ENCODE results near the gene PCDHGA12. TPM values are rescaled to one million over a fixed set of nuclear protein-coding genes. Genes with fewer than 3 reads are reported as not detected.
"Not testable (repeated sequence)": the region's sequence is repeated elsewhere in the genome, so short reads cannot be mapped to it uniquely, and the experiment has no call there.

PCDHGA12 gene
- total and polyA plus RNA-seq, 2 donors: 0.71 to 0.80 TPM

DNA sequence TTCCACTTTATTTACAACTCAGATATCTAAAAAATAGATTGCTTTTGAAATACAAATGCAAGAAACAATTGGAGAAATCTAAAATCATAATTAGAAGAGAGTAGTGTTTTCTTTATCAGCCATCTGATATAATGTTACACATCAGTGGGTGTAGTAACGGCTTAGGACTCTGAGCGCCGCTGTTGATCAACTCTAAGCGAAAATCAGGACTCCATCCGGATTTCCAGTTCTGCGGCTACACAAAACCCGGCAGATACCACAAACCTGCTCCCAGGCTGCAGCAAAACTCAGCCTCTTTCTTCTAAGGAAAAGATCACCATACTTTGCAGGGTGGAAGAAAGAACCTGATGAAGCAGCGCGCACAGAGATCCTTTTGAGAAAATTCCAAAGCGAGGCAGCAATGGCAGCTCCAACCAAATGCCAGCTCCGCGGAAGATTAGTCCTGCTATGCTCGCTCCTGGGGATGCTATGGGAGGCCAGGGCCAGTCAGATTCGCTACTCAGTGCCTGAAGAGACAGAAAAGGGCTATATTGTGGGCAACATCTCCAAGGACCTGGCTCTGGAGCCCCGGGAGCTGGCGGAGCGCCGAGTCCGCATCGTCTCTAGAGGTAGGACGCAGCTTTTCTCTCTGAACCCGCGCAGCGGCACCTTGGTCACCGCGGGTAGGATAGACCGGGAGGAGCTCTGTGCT, 27.6 kb upstream of the PCDHGA12 start, which contains the start of gene PCDHGA9:
Gene PCDHGA9 (plus strand): TSS at position 226 of the 691 bp plus-strand sequence. CDS start 175 bp downstream, at position 401.
- peaks cover 3 to 68% of the 10 kb centered on the region in 2 donors for H3K27me3 ChIP-seq (ENCODE audit: control insufficient read depth in 2 of 2, insufficient read depth in 1 of 2, low read length in 1 of 2)
- H3K4me1 ChIP-seq (ENCODE audit: control insufficient read depth in 2 of 2, insufficient read depth in 2 of 2, low read length in 2 of 2): no peaks in the 10 kb centered on the region
- no peak within 1 kb of the TSS for H3K4me3 ChIP-seq (ENCODE audit: low read length in 2 of 2)
- WGBS: 23% methylated on average over 27 of the region's 27 CpGs
- H3K27ac ChIP-seq (ENCODE audit: low read depth in 1 of 2, low read length in 1 of 2): no peak within 1 kb of the TSS
- H3K9me3 ChIP-seq (ENCODE audit: control insufficient read depth in 2 of 2, insufficient read depth in 1 of 2, low read length in 1 of 2): peaks cover 4 to 27% of the 10 kb centered on the region in 2 donors
- DNase-seq (ENCODE audit: low read depth in 6 of 9, low spot score in 9 of 9): peak in 1 of 9 donors; percentile 27
- no peaks in the 10 kb centered on the region for H3K36me3 ChIP-seq (ENCODE audit: control insufficient read depth in 2 of 2, insufficient read depth in 2 of 2, low read length in 1 of 2)

DNA sequence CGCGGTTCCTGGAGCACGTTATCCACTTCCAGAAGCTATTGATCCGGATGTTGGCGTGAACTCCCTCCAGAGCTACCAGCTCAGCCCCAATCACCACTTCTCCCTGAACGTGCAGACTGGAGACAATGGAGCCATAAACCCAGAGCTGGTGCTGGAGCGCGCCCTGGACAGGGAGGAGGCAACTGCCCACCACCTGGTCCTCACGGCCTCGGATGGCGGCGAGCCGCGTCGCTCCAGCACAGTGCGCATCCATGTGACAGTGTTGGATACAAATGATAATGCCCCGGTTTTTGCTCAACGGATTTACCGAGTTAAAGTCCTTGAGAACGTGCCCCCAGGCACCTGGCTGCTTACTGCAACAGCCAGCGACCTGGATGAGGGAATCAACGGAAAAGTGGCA, 26.9 kb upstream of the PCDHGA12 start:
- no peaks in the 10 kb centered on the region for H3K36me3 ChIP-seq (ENCODE audit: control insufficient read depth in 2 of 2, insufficient read depth in 2 of 2, low read length in 1 of 2)
- H3K27me3 ChIP-seq (ENCODE audit: control insufficient read depth in 2 of 2, insufficient read depth in 1 of 2, low read length in 1 of 2): peaks cover 5 to 70% of the 10 kb centered on the region in 2 donors
- 37% methylated on average over 22 of the region's 22 CpGs for WGBS
- H3K9me3 ChIP-seq (ENCODE audit: control insufficient read depth in 2 of 2, insufficient read depth in 1 of 2, low read length in 1 of 2): peaks cover 7 to 34% of the 10 kb centered on the region in 2 donors
- no peak for DNase-seq (ENCODE audit: low read depth in 6 of 9, low spot score in 9 of 9)
- no peak overlapping the region for H3K27ac ChIP-seq (ENCODE audit: low read depth in 1 of 2, low read length in 1 of 2)
- H3K4me3 ChIP-seq (ENCODE audit: low read length in 2 of 2): no peak overlapping the region
- H3K4me1 ChIP-seq (ENCODE audit: control insufficient read depth in 2 of 2, insufficient read depth in 2 of 2, low read length in 2 of 2): no peaks in the 10 kb centered on the region

DNA sequence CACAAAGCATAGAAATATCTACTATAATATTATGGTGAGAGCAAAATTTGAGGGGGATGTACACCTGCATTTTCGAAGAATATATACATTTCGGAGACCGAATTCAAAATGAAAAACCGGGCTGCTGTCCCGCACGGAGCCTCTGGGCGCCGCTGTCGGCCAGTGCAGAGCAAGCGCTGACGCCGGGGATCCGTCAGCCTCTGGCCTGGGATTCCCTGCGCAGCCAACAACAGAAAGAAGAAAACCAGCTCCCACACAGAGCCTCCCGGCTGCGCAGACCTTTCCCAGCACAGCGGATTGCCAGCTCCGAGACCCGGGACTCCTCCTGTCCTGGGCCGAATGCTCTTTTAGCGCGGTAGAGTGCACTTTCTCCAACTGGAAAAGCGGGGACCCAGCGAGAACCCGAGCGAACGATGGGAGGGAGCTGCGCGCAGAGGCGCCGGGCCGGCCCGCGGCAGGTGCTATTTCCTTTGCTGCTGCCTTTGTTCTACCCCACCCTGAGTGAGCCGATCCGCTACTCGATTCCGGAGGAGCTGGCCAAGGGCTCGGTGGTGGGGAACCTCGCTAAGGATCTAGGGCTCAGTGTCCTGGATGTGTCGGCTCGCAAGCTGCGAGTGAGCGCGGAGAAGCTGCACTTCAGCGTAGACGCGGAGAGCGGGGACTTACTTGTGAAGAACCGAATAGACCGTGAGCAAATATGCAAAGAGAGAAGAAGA, 22.4 kb upstream of the PCDHGA12 start, which contains the start of gene PCDHGB6:
Gene PCDHGB6 (plus strand): TSS at position 232 of the 716 bp plus-strand sequence. CDS start 182 bp downstream, at position 414.
- Histone ChIP-seq H3K9me3 (ENCODE audit: control insufficient read depth in 2 of 2, insufficient read depth in 1 of 2, low read length in 1 of 2) (peaks cover 13 to 32% of the 10 kb centered on the region in 2 donors), H3K27me3 (ENCODE audit: control insufficient read depth in 2 of 2, insufficient read depth in 1 of 2, low read length in 1 of 2) (peaks cover 19 to 79% of the 10 kb centered on the region in 2 donors), H3K4me3 (ENCODE audit: low read length in 2 of 2) (peak within 1 kb of the TSS in 1 of 2 donors; percentile 25)
- not testable (repeated sequence) for H3K27ac ChIP-seq (ENCODE audit: low read depth in 1 of 2, low read length in 1 of 2); H3K4me1 ChIP-seq (ENCODE audit: control insufficient read depth in 2 of 2, insufficient read depth in 2 of 2, low read length in 2 of 2); H3K36me3 ChIP-seq (ENCODE audit: control insufficient read depth in 2 of 2, insufficient read depth in 2 of 2, low read length in 1 of 2)
- peak in 1 of 9 donors; percentile 46 for DNase-seq (ENCODE audit: low read depth in 6 of 9, low spot score in 9 of 9)
- 17% methylated on average over 51 of the region's 51 CpGs for WGBS

DNA sequence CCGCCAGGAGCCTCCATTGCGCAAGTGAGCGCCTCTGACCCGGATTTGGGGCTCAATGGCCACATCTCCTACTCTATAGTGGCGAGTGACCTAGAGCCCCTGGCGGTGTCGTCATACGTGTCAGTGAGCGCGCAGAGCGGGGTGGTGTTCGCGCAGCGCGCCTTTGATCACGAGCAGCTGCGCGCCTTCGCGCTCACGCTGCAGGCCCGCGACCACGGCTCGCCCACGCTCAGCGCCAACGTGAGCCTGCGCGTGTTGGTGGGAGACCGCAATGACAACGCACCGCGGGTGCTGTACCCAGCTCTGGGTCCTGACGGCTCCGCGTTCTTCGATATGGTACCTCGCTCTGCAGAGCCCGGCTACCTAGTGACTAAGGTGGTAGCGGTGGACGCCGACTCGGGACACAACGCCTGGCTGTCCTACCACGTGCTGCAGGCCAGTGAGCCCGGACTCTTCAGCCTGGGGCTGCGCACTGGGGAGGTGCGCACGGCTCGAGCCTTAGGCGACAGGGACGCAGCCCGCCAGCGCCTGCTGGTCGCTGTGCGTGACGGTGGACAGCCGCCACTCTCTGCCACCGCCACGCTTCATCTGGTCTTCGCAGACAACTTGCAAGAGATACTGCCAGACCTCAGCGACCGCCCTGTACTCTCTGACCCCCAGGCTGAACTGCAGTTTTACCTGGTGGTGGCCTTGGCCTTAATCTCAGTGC, 20.6 kb upstream of the PCDHGA12 start:
- Histone ChIP-seq H3K4me1 (ENCODE audit: control insufficient read depth in 2 of 2, insufficient read depth in 2 of 2, low read length in 2 of 2) (peaks cover 0 to 4% of the 10 kb centered on the region in 2 donors), H3K27me3 (ENCODE audit: control insufficient read depth in 2 of 2, insufficient read depth in 1 of 2, low read length in 1 of 2) (peaks cover 31 to 79% of the 10 kb centered on the region in 2 donors), H3K9me3 (ENCODE audit: control insufficient read depth in 2 of 2, insufficient read depth in 1 of 2, low read length in 1 of 2) (peaks cover 13 to 34% of the 10 kb centered on the region in 2 donors), H3K36me3 (ENCODE audit: control insufficient read depth in 2 of 2, insufficient read depth in 2 of 2, low read length in 1 of 2) (no peaks in the 10 kb centered on the region), H3K4me3 (ENCODE audit: low read length in 2 of 2) (no peak overlapping the region), H3K27ac (ENCODE audit: low read depth in 1 of 2, low read length in 1 of 2) (no peak overlapping the region)
- DNase-seq (ENCODE audit: low read depth in 6 of 9, low spot score in 9 of 9): no peak
- WGBS: 35% methylated on average over 64 of the region's 64 CpGs

DNA sequence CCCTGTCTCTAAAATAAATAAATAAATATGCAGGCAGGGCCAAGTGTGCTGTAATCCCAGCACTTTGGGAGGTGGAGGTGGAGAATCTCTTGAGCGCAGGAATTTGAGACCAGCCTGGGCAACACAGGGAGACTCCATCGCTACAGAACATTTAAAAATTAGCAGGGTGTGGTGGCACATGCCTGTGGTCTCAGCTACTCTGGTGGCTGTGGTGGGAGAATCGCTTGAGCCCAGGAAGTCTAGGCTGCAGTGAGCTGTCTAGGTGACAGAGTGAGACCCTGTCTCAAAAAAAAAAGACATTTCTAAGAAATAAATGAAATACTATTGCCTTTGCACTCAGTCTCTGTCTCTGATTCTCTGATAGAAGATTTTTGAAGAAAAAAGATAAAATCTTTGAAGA, 18.7 kb upstream of the PCDHGA12 start:
- 71% methylated on average over 3 of the region's 3 CpGs for WGBS
- no peak for DNase-seq (ENCODE audit: low read depth in 6 of 9, low spot score in 9 of 9)
- H3K27me3 ChIP-seq (ENCODE audit: control insufficient read depth in 2 of 2, insufficient read depth in 1 of 2, low read length in 1 of 2): peaks cover 38 to 89% of the 10 kb centered on the region in 2 donors
- no peak overlapping the region for H3K4me3 ChIP-seq (ENCODE audit: low read length in 2 of 2)
- H3K9me3 ChIP-seq (ENCODE audit: control insufficient read depth in 2 of 2, insufficient read depth in 1 of 2, low read length in 1 of 2): peaks cover 13 to 34% of the 10 kb centered on the region in 2 donors
- peaks cover 0 to 4% of the 10 kb centered on the region in 2 donors for H3K4me1 ChIP-seq (ENCODE audit: control insufficient read depth in 2 of 2, insufficient read depth in 2 of 2, low read length in 2 of 2)
- no peaks in the 10 kb centered on the region for H3K36me3 ChIP-seq (ENCODE audit: control insufficient read depth in 2 of 2, insufficient read depth in 2 of 2, low read length in 1 of 2)
- H3K27ac ChIP-seq (ENCODE audit: low read depth in 1 of 2, low read length in 1 of 2): no peak overlapping the region

DNA sequence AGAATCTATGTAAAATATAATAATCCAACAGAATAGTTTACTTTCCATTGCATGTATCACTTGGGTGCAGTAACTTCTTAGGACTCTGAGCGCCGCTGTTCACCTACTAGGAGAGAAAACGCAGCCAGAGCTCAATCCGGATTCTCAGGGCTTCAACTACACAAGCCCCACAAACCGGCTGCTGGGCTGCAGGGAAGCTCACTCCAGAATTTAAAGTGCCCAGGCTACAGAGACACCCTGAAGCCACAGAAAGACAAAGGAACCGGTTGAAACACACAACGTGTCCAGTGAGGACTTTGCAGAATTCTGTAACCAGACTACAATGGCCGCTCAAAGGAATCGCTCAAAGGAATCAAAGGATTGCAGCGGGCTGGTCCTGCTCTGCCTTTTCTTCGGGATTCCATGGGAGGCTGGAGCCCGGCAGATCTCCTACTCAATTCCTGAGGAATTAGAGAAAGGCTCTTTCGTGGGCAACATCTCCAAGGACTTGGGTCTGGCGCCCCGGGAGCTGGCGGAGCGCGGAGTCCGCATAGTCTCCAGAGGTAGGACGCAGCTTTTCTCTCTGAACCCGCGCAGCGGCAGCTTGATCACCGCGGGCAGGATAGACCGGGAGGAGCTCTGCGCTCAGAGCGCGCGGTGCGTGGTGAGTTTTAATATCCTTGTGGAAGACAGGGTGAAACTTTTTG, 17.3 kb upstream of the PCDHGA12 start, which contains the start of gene PCDHGA10:
Gene PCDHGA10 (plus strand): TSS at position 134 of the 686 bp plus-strand sequence. CDS start 189 bp downstream, at position 323.
- Histone ChIP-seq H3K27me3 (ENCODE audit: control insufficient read depth in 2 of 2, insufficient read depth in 1 of 2, low read length in 1 of 2) (peaks cover 44 to 94% of the 10 kb centered on the region in 2 donors), H3K36me3 (ENCODE audit: control insufficient read depth in 2 of 2, insufficient read depth in 2 of 2, low read length in 1 of 2) (no peaks in the 10 kb centered on the region), H3K4me3 (ENCODE audit: low read length in 2 of 2) (peak within 1 kb of the TSS; percentile 29 to 39), H3K4me1 (ENCODE audit: control insufficient read depth in 2 of 2, insufficient read depth in 2 of 2, low read length in 2 of 2) (peaks cover 0 to 4% of the 10 kb centered on the region in 2 donors), H3K9me3 (ENCODE audit: control insufficient read depth in 2 of 2, insufficient read depth in 1 of 2, low read length in 1 of 2) (peaks cover 13 to 30% of the 10 kb centered on the region in 2 donors), H3K27ac (ENCODE audit: low read depth in 1 of 2, low read length in 1 of 2) (no peak within 1 kb of the TSS)
- peak in 3 of 9 donors; percentile 32 to 67 (median 55) for DNase-seq (ENCODE audit: low read depth in 6 of 9, low spot score in 9 of 9)
- WGBS: 12% methylated on average over 31 of the region's 31 CpGs

DNA sequence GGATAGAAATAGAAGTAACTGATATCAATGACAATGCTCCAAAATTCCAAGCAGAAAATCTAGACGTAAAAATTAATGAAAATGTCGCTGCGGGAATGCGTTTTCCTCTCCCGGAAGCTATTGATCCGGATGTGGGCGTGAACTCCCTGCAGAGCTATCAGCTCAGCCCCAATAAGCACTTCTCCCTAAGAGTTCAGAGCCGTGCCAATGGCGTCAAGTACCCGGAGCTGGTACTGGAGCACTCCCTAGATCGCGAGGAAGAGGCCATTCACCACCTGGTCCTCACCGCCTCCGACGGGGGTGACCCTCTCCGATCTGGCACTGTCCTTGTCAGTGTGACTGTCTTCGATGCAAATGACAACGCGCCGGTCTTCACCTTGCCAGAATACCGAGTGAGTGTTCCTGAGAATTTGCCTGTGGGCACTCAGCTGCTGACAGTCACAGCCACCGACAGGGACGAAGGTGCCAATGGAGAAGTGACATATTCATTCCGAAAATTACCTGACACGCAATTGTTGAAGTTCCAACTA, 16.7 kb upstream of the PCDHGA12 start:
- DNase-seq (ENCODE audit: low read depth in 6 of 9, low spot score in 9 of 9): no peak
- peaks cover 14 to 29% of the 10 kb centered on the region in 2 donors for H3K9me3 ChIP-seq (ENCODE audit: control insufficient read depth in 2 of 2, insufficient read depth in 1 of 2, low read length in 1 of 2)
- no peak overlapping the region for H3K27ac ChIP-seq (ENCODE audit: low read depth in 1 of 2, low read length in 1 of 2)
- peak overlapping the region; percentile 29 to 32 for H3K4me3 ChIP-seq (ENCODE audit: low read length in 2 of 2)
- WGBS: 16% methylated on average over 25 of the region's 25 CpGs
- H3K36me3 ChIP-seq (ENCODE audit: control insufficient read depth in 2 of 2, insufficient read depth in 2 of 2, low read length in 1 of 2): no peaks in the 10 kb centered on the region
- peaks cover 0 to 4% of the 10 kb centered on the region in 2 donors for H3K4me1 ChIP-seq (ENCODE audit: control insufficient read depth in 2 of 2, insufficient read depth in 2 of 2, low read length in 2 of 2)
- H3K27me3 ChIP-seq (ENCODE audit: control insufficient read depth in 2 of 2, insufficient read depth in 1 of 2, low read length in 1 of 2): peaks cover 50 to 94% of the 10 kb centered on the region in 2 donors

DNA sequence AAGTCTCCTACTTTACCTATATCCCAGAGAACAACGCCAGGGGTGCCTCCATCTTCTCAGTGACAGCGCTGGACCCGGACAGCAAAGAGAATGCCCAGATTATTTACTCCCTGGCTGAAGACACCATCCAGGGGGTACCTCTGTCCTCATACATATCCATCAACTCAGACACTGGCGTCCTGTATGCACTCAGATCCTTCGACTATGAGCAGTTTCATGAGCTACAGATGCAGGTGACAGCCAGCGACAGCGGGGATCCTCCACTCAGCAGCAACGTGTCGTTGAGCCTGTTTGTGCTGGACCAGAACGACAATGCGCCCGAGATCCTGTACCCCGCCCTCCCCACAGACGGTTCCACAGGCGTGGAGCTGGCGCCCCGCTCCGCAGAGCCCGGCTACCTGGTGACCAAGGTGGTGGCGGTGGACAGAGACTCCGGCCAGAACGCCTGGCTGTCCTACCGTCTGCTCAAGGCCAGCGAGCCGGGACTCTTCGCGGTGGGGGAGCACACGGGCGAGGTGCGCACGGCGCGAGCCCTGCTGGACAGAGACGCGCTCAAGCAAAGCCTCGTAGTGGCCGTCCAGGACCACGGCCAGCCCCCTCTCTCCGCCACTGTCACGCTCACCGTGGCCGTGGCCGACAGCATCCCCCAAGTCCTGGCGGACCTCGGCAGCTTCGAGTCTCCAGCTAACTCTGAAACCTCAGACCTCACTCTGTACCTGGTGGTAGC, 15.6 kb upstream of the PCDHGA12 start:
- not testable (repeated sequence) for H3K4me3 ChIP-seq (ENCODE audit: low read length in 2 of 2); H3K36me3 ChIP-seq (ENCODE audit: control insufficient read depth in 2 of 2, insufficient read depth in 2 of 2, low read length in 1 of 2); H3K4me1 ChIP-seq (ENCODE audit: control insufficient read depth in 2 of 2, insufficient read depth in 2 of 2, low read length in 2 of 2); DNase-seq (ENCODE audit: low read depth in 6 of 9, low spot score in 9 of 9); H3K27ac ChIP-seq (ENCODE audit: low read depth in 1 of 2, low read length in 1 of 2)
- WGBS: 33% methylated on average over 46 of the region's 46 CpGs
- Histone ChIP-seq H3K9me3 (ENCODE audit: control insufficient read depth in 2 of 2, insufficient read depth in 1 of 2, low read length in 1 of 2) (peaks cover 14 to 31% of the 10 kb centered on the region in 2 donors), H3K27me3 (ENCODE audit: control insufficient read depth in 2 of 2, insufficient read depth in 1 of 2, low read length in 1 of 2) (peaks cover 52 to 94% of the 10 kb centered on the region in 2 donors)

Data from thymus (tissue), 11 donors.